Activated T-helper 17 cell treated with anti-CD3 and anti-CD28 coated beads, Interleukin-2, amount 50 U/mL, for 72 hours (primary cell): Measurements from ENCODE around the gene EML4. TPM values are rescaled to one million over a fixed set of nuclear protein-coding genes. Genes with fewer than 3 reads are reported as not detected.
"Not testable (repeated sequence)": the region's sequence is repeated elsewhere in the genome, so short reads cannot be mapped to it uniquely, and the experiment has no call there.

ENCODE experiments used
- ATAC-seq: fragments of 150-1000 bp; cut with Tn5 transposase; replicated peaks from 2 replicates; pipeline ENCODE4 v1.10.0; 2021; ENCODE audit warnings: mild to moderate bottlenecking, moderate library complexity
- H3K27ac Mint-ChIP-seq: one replicate; pipeline ENCODE4 v1.8.0; 2022; ENCODE audit warnings: mixed read lengths
- H3K27me3 Mint-ChIP-seq: one replicate; pipeline ENCODE4 v1.8.0; 2022; ENCODE audit warnings: mixed read lengths
- H3K36me3 Mint-ChIP-seq: one replicate; pipeline ENCODE4 v1.8.0; 2022; ENCODE audit warnings: low read depth, mild to moderate bottlenecking, mixed read lengths
- H3K4me1 Mint-ChIP-seq: one replicate; pipeline ENCODE4 v1.8.0; 2022; ENCODE audit warnings: mixed read lengths
- H3K4me3 Mint-ChIP-seq: one replicate; pipeline ENCODE4 v1.8.0; 2022; ENCODE audit warnings: mild to moderate bottlenecking, mixed read lengths
- H3K9me3 Mint-ChIP-seq: one replicate; pipeline ENCODE4 v1.8.0; 2022; ENCODE audit warnings: mixed read lengths
- total RNA-seq, 2 donors: library from RNA; stranded (reverse); gene quantifications; one replicate each; pipeline ENCODE4 v1.2.3, GENCODE V29; 2022

EML4 gene
- total RNA-seq, 2 donors from 2014 or later, result 69.9 to 93.7 TPM

DNA sequence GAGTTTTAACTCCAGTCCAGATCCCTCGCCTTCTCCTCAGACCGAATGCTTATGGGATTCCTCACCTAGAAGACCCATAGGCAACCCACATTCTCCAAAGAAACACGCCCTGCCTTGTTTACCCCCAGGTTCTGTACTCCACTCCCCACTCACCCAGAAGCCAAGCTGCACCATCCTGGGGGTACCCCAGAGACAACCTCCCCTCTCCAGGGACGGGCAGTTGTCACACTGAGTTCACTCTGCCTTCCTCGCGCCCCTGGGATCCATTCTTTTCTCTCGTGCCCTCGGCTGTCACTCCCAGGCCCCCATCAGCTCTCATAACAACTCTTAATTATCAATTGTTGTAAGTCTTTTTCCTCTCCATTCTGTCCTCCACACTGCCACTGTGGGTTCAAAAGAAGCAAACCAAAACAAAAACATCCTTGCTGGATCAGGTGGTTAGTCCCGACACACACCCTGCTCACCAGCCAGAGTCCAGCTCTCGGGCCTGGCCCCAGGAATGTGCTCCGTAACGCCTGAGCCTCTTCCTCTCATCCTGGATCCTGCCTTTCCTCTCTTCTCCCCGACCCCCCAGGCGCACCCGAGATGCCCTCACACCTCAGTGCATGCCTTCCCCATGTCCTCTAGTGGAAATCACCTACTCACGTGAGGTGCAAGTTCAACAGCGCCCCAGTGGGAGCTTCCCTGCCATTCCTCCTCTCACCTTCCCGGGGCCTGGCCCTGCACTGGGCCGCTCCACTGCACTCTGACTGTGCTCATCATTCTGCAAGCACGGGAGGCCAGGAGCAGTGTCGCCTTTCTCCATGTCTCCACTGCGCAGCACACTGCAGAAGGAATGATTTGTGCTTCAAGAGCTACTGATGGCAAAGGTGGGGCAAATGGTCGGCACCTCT is 171.1 kb downstream of the EML4 start:
- peaks cover 24% of the 10 kb centered on the region for H3K4me1 Mint-ChIP-seq
- peaks cover 76% of the 10 kb centered on the region for H3K36me3 Mint-ChIP-seq
- no peak for ATAC-seq
- H3K27ac Mint-ChIP-seq, result peak overlapping the region; percentile 60
- peaks cover 7% of the 10 kb centered on the region for H3K9me3 Mint-ChIP-seq
- H3K4me3 Mint-ChIP-seq, result no peak overlapping the region
- H3K27me3 Mint-ChIP-seq, result no peaks in the 10 kb centered on the region

DNA sequence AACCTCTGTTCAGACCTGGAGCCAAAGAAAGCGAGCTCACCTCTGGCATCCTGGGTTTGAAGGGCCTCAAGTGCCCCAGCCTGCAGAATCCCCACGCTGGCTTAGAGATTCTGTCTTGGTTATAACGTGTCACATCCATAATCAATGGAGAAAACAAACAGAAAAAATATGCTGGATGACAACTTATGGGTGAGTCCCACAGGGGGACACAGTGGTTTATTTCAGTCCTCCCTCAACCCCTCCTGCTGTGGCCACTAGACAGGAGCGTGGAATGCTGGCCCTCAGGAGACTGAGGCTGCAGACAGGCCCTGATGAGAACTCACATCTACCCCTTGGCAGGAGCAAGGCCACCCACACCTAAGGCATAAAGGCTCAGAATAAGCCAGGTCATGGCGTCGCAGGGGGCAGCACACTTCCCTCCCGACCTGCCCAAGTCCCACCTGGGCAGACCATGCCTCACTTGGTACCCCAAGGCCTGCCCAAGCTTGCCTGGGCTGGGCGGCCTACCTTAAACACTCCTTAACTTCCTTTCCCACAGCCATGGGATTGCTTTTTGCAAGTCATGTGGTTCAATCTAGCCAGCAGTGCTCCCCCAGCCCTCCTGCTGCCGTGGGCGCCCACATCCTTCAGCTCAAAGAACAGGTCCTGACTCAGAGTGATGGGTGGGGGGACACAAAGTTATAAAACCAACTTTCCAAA is 171.9 kb downstream of the EML4 start:
- Mint-ChIP-seq H3K4me3 (no peak overlapping the region), H3K9me3 (peaks cover 7% of the 10 kb centered on the region), H3K36me3 (peaks cover 76% of the 10 kb centered on the region), H3K27ac (peak overlapping the region; percentile 60), H3K4me1 (peaks cover 24% of the 10 kb centered on the region), H3K27me3 (no peaks in the 10 kb centered on the region)
- ATAC-seq, result no peak

GRCh38 chr2:42342061-42342794 is 173.1 kb downstream of the EML4 start:
- peak; percentile 96 for ATAC-seq
- peak overlapping the region; percentile 60 for H3K27ac Mint-ChIP-seq
- H3K27me3 Mint-ChIP-seq, result no peaks in the 10 kb centered on the region
- peaks cover 24% of the 10 kb centered on the region for H3K4me1 Mint-ChIP-seq
- H3K9me3 Mint-ChIP-seq, result peaks cover 4% of the 10 kb centered on the region
- H3K4me3 Mint-ChIP-seq, result peak overlapping the region; percentile 2
- H3K36me3 Mint-ChIP-seq, result peaks cover 72% of the 10 kb centered on the region

DNA sequence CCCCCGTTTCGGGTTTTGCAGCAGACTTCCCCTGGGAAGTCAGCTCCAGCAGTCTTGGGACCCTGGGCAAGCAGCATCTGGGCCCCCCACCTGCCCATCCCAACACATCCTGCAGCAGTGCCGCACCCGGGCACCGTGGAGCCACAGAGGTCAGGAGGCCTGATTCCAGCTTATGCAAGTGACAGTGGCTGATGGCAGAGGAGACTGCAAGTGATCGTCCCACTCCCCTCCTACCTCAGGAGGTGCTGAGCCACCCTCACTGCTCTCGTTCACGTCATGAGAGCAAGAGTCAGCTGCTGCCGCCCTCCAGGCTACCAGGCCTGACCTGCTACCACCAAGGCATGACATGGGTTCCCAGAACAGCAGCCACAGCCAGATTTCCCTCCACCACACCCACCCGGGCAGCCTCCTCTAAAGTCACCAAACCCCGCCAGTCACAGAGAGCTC is 173.7 kb downstream of the EML4 start:
- H3K36me3 Mint-ChIP-seq, result peaks cover 72% of the 10 kb centered on the region
- H3K27me3 Mint-ChIP-seq, result no peaks in the 10 kb centered on the region
- peak overlapping the region; percentile 60 for H3K27ac Mint-ChIP-seq
- peak overlapping the region; percentile 2 for H3K4me3 Mint-ChIP-seq
- H3K4me1 Mint-ChIP-seq, result peaks cover 24% of the 10 kb centered on the region
- H3K9me3 Mint-ChIP-seq, result no peaks in the 10 kb centered on the region
- no peak for ATAC-seq

DNA sequence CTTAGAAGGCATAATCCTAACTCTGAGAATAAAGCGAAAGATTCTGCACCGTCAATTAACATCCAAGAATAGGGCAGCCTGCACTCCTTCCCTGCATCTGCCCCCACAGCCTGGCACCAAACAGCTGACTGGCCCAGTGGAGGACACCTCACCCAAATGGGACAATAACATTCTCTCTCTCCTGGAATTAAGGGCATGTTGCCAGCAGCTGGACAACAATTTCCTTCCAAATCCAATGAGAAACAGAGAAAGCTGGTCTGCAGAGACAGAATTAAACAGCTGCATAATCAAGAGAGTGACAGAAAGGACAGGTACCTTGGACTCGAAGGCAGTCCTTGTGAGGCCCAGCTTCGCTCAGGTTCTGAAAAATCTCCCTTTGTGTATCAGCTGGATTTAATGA is 176.8 kb downstream of the EML4 start:
- no peaks in the 10 kb centered on the region for H3K9me3 Mint-ChIP-seq
- H3K27me3 Mint-ChIP-seq, result no peaks in the 10 kb centered on the region
- peaks cover 15% of the 10 kb centered on the region for H3K4me1 Mint-ChIP-seq
- no peak for ATAC-seq
- H3K27ac Mint-ChIP-seq, result no peak overlapping the region
- H3K36me3 Mint-ChIP-seq, result peaks cover 76% of the 10 kb centered on the region
- H3K4me3 Mint-ChIP-seq, result no peak overlapping the region

DNA sequence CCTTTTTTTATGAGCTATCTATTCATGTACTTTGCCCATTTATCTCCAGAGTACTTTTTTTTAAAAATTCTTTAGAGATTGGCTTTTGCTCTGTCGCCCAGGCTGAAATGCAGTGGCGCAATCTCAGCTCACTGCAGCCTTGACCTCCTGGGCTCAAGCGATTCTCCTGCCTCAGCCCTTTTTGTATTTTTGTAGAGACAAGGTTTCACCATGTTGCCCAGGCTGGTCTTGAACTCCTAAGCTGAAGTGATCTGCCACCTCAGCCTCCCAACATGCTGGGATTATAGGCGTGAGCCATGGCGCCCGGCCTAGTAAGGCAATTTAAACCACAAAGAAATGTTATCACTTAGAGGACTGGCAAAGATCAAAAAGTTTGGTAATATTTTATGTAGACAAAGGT is 177.7 kb downstream of the EML4 start:
- Mint-ChIP-seq H3K4me1 (peaks cover 15% of the 10 kb centered on the region), H3K36me3 (peaks cover 85% of the 10 kb centered on the region)
- H3K4me3 Mint-ChIP-seq, H3K9me3 Mint-ChIP-seq, H3K27ac Mint-ChIP-seq, ATAC-seq, H3K27me3 Mint-ChIP-seq: not testable (repeated sequence)

DNA sequence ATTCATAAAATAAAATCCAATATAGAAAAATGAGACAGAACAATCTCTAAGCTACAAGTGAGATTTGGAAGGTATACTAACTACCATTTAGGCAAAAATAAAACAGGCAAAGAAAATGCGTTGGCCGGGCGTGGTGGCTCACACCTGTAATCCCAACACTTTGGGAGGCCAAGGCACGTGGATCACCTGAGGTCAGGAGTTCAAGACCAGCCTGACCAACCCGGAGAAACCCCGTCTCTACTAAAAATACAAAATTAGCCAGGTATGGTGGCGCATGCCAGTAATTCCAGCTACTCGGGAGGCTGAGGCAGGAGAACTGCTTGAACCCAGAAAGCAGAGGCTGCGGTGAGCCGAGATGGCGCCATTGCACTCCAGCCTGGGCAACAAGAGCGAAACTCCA is 178.4 kb downstream of the EML4 start:
- H3K9me3 Mint-ChIP-seq, H3K27ac Mint-ChIP-seq, ATAC-seq, H3K4me3 Mint-ChIP-seq, H3K27me3 Mint-ChIP-seq: not testable (repeated sequence)
- peaks cover 91% of the 10 kb centered on the region for H3K36me3 Mint-ChIP-seq
- peaks cover 11% of the 10 kb centered on the region for H3K4me1 Mint-ChIP-seq

- no peak for ATAC-seq
- no peaks in the 10 kb centered on the region for H3K9me3 Mint-ChIP-seq
- peaks cover 96% of the 10 kb centered on the region for H3K36me3 Mint-ChIP-seq
- H3K4me1 Mint-ChIP-seq, result peaks cover 5% of the 10 kb centered on the region
- no peak overlapping the region for H3K4me3 Mint-ChIP-seq
- no peaks in the 10 kb centered on the region for H3K27me3 Mint-ChIP-seq
- no peak overlapping the region for H3K27ac Mint-ChIP-seq
Measured at GRCh38 chr2:42348113-42348805, 179.1 kb downstream of the EML4 start.

DNA sequence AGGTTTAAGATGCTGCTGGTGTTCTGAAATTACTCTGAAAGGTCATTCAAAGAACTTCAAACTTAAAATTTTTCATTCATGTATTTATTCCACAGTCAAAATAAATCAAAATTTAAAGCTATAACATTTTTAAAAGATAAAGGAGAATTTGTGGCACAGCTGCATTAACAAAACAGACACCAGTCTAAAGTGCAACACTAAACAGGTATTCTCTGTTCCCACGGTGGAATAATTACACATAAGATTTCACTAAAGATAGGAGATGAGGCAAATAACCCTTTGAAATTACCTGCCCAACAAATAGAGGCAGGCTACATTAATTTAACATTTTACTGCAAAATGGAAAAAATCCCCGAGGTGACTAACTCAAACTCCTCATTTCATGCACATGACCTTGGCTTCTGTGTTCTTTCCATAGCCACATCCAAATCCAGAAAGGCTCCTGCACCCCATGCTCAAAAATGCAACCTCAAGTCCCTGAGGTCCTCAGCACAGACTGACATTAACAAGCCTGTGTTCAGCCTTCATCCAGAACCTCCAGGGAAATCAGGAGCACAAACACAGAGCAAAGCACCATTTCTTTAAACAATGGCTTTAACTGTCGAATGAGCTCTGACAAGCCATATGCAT is 181.4 kb downstream of the EML4 start:
- H3K27me3 Mint-ChIP-seq, result no peaks in the 10 kb centered on the region
- no peaks in the 10 kb centered on the region for H3K9me3 Mint-ChIP-seq
- H3K4me3 Mint-ChIP-seq, result no peak overlapping the region
- H3K27ac Mint-ChIP-seq, result peak overlapping the region; percentile 38
- H3K36me3 Mint-ChIP-seq, result peaks cover 81% of the 10 kb centered on the region
- ATAC-seq, result no peak
- H3K4me1 Mint-ChIP-seq, result peaks cover 17% of the 10 kb centered on the region

DNA sequence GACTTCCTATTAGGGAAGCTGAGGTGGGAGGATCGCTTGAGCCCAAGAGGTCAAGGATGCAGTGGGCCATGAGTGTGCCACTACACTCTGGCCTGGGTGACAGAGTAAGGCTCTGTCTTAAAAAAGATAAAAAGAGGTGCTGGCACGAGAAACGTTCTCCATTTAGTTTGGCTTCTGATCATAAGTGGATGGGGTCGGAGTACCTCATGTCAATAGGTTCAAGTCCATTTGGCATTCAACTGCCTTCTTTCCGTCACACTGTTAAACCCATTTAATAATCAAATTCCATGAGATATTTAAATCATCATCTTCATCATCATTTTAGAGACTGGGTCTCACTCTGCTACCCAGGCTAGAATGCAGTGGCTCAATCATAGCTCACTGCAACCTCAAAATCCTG is 182.7 kb downstream of the EML4 start:
- peaks cover 83% of the 10 kb centered on the region for H3K36me3 Mint-ChIP-seq
- H3K4me3 Mint-ChIP-seq, result no peak overlapping the region
- no peaks in the 10 kb centered on the region for H3K27me3 Mint-ChIP-seq
- ATAC-seq, result no peak
- peaks cover 24% of the 10 kb centered on the region for H3K4me1 Mint-ChIP-seq
- no peaks in the 10 kb centered on the region for H3K9me3 Mint-ChIP-seq
- H3K27ac Mint-ChIP-seq, result no peak overlapping the region

- Mint-ChIP-seq H3K4me3 (peak overlapping the region; percentile 14), H3K36me3 (peaks cover 71% of the 10 kb centered on the region), H3K27ac (peak overlapping the region; percentile 66), H3K4me1 (peaks cover 37% of the 10 kb centered on the region), H3K9me3 (no peaks in the 10 kb centered on the region), H3K27me3 (no peaks in the 10 kb centered on the region)
- peak; percentile 85 for ATAC-seq
Measured at GRCh38 chr2:42353792-42354429, 184.8 kb downstream of the EML4 start.

- H3K27me3 Mint-ChIP-seq, result no peaks in the 10 kb centered on the region
- H3K4me1 Mint-ChIP-seq, result peaks cover 43% of the 10 kb centered on the region
- peak; percentile 11 for ATAC-seq
- H3K9me3 Mint-ChIP-seq, result no peaks in the 10 kb centered on the region
- H3K36me3 Mint-ChIP-seq, result peaks cover 20% of the 10 kb centered on the region
- peak overlapping the region; percentile 91 for H3K4me3 Mint-ChIP-seq
- H3K27ac Mint-ChIP-seq, result peak overlapping the region; percentile 88
Measured at GRCh38 chr2:42359304-42359964, 190.3 kb downstream of the EML4 start.

GRCh38 chr2:42359965-42360483 is 190.9 kb downstream of the EML4 start:
- Mint-ChIP-seq H3K4me1 (peaks cover 37% of the 10 kb centered on the region), H3K27ac (peak overlapping the region; percentile 88), H3K4me3 (peak overlapping the region; percentile 91), H3K27me3 (no peaks in the 10 kb centered on the region), H3K9me3 (no peaks in the 10 kb centered on the region), H3K36me3 (peaks cover 20% of the 10 kb centered on the region)
- no peak for ATAC-seq
